GM15510 (cell line): ENCODE measurements around the gene THSD7A.

Experiments
- POLR2A ChIP-seq: IDR thresholded peaks from 3 replicates; pipeline ENCODE4 v1.6.1; 2011; ENCODE audit warnings: borderline replicate concordance; ENCODE audit not compliant: insufficient read length; ENCODE audit errors: extremely low read depth

Gene THSD7A

GRCh38 chr7:11538751-11539299 is 293.2 kb downstream of the THSD7A start:
- no peak for TF ChIP-seq POLR2A

DNA sequence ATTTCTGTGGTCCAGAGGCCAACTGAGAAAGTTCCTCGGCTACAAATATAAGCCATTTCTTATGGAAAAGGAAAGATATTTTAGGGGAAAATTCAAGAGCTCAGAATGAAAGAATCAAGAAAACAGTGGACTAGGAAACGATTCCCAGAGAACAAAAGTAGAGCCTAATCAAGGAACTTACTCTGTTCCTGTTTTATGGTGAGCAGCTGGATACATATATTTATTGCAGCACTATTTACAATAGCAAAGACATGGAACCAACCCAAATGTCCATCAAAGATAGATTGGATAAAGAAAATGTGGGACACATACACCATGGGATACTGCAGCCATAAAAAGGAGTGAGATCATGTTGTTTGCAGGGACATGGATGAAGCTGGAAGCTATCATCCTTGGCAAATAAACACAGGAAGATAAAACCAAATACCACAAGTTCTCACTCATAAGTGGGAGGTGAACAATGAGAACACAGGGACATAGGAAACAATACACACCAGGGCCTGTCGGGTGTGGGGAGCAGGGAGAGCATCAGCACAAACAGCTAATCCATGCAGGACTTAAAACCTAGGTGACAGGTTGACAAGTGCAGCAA is 298.7 kb downstream of the THSD7A start:
- no peak for TF ChIP-seq POLR2A

- no peak for TF ChIP-seq POLR2A
These were observed 302.6 kb downstream of the THSD7A start for GRCh38 chr7:11529382-11529781.

- TF ChIP-seq POLR2A = no peak
These were observed 304.3 kb downstream of the THSD7A start for GRCh38 chr7:11527707-11528106.

DNA sequence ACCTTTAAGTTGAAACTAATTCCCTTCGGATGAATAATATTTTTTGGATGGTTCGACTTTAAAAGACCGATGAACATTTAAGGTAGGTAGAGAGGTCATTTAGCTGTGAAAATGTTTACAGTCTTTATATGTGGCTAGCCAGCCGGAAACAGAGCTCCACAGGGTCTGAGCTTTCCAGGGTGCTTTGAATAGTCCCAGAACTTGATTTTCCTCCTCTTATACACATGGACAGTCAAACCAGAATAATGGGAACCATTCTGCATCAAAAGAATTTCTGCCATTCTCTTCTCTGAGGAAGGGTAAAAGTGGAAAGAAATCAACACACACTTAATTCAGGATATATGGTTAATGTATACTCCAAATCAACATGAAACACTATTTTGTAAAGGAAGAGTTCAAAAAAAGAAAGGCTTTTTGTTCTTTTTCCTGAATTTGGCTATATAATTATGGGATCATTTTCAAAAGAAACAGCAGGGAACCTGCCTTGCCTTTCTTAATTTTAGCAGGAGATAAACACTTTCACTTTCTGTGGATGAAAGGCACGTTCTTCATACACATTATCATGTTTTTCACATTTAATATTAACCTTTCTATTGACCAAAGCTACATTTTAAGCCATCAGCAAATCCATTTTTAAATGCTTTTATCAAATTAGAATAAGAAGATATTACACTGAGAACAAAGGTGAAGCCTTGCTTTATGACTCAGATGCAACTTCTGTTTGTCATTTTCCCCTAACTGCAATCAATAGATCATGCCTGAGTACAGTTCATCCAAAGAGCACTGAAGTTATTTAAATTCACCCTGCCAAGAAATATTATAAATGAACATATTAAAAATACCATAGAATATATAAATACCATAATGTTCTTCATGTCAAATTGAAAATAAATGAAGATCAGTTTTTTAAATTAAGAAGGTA is 307.3 kb downstream of the THSD7A start:
- no peak for TF ChIP-seq POLR2A

- TF ChIP-seq POLR2A = no peak
These were observed 314.1 kb downstream of the THSD7A start for GRCh38 chr7:11517853-11518252.

DNA sequence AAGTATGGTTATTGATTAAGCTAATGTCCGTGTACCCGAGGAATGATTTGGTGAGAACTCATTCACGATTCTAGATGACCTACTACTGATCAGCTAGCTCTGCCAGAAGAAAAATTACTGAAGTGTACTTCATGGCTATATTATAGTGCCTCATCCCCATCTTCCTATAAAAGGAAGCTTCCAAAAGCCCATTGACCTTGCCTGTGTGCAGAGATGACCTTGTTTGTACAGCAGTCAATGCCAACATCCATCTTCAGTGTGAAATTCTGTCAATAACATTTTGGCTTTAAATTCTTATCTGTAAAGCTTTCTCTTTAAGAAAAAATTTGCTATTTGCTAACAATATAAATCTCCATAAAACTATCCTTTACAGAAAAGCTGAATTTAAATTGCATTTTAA is 315.7 kb downstream of the THSD7A start:
- no peak for TF ChIP-seq POLR2A

GRCh38 chr7:11513460-11513859 is 318.5 kb downstream of the THSD7A start:
- no peak for TF ChIP-seq POLR2A

DNA sequence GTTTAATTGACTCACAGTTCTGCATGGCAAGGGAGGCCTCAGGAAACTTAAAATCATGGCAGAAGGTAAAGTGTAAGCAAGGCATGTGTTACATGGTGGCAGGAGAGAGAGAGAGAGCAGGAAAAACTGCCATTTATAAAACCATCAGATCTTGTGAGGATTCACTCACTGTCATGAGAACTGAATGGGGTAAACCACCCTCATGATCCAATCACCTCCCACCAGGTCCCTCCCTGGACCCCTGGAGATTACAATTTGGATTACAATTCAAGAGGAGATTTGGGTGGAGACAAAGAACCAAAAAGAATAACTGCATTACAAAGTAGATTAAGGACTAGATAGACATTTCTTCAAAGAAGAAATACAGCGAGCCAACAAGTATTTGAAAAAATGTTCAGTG is 324.1 kb downstream of the THSD7A start:
- no peak for TF ChIP-seq POLR2A

- TF ChIP-seq POLR2A = no peak
These were observed 325.6 kb downstream of the THSD7A start for GRCh38 chr7:11506417-11506816.

DNA sequence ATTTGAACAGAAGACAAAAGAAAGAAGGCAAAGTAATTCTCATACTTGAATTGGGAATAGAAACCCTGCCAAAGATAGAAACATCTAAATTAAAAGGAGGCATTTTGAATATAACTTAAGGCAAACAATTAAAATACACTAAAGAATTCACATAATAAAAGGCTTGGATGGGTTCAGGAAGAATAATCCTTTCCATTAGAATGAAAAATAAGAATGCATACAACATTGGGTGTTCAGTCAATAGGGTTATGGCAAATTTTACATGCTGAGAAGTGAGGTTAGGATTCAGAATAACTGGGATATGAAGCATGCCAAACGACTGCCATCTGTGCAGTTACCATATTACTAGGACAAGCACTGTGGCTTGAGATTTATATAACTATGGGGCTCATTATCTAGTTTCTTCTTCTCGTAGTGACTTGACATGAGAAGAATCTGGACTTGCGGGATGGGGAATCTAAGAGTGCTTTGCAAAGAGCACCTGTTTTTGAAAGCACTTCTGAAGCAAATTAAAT is 326.5 kb downstream of the THSD7A start:
- TF ChIP-seq POLR2A = no peak

DNA sequence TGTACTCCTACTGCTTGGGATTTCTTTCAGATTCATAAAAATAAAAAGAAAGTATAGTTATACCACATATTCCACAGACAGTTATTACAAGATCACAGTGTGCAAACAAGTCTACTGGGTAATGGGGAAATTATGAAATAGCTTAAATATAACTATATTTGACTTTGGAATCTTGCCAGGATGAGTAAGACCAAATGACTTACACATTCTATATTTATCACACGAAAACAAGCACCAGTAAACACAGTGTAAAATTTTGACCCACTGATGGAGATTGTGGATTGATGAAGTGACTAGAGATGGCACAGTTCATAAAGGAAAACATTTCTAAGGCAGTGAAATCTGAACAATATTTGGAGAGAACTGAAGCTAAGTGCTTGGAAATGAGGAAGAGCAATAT is 339.7 kb downstream of the THSD7A start:
- TF ChIP-seq POLR2A = no peak

DNA sequence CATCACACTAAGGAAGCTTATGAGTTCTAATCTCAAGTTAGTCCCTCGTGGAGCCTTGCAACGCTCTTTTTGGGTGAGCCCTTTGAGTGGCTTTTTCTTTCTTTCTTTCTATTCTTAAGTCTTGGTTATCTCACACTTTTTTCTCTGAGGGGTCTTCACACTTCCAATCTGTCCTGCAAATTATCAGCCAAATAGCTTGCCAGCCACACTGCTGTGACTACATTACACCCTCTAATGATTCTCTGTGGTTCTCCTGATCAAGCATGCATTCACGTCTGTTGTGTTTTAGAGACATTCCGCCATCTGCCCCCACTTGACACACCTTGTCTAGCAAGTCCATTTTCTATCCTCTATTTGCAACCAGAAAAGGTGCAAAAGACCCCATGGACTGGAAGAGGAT is 340.2 kb downstream of the THSD7A start:
- no peak for TF ChIP-seq POLR2A

- TF ChIP-seq POLR2A = no peak
These were observed 342.7 kb downstream of the THSD7A start for GRCh38 chr7:11489280-11489679.

DNA sequence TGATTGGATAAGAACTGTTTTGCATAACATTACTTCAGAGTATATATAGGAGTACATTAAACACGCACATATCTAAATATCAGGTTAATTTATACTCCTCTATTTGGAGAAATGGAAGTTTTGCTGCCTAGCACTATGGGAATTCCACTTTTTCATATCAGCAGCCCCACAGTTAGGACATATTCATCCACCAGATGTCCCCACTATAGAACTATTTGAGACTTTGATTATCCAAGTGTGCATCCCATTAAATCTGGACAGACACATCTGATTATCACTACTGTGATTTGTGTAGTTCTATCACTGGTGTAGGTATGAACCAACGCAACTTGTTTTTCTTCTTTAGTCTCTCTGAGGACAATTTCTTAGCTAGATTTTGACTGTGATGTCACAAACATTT is 345.7 kb downstream of the THSD7A start:
- no peak for TF ChIP-seq POLR2A
